Measurements from ENCODE around the gene FYB1. TPM values are rescaled to one million over a fixed set of nuclear protein-coding genes. Genes with fewer than 3 reads are reported as not detected.

FYB1 gene
- total and polyA plus RNA-seq, 2 of the 4 experiments (the other 2 are of a cell fraction): not detected

DNA sequence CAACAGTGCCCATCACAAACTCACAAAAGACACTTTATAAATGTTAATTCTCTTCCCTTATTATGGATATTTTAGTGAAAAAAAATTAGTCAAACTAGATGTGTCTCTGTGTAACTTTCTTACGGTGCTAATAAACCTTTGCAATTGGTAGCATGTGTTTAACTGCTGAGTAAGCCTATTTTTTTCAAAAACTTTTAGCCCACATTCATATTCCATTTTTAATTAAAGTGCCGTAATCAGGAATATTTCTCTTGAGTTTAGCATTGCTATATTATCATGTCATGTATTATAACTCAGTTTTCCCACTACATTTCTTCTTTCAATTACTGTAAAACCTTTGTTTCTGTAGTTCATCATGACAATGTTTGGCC lies 51.4 kb downstream of the FYB1 start:
- DNase-seq: no peak
- Histone ChIP-seq H4K91ac (ENCODE audit: insufficient read depth, low read depth, low read length) (no peak overlapping the region), H3K79me1 (ENCODE audit: low read depth in 1 of 2, low read length in 2 of 2) (no peaks in the 10 kb centered on the region), H3K4me1 (ENCODE audit: control insufficient read depth, insufficient read depth, low read length) (no peaks in the 10 kb centered on the region; the same call in 1 of the 2 replicates), H3K56ac (ENCODE audit: extremely low read depth, insufficient read depth, low read length) (no peak overlapping the region), H3K14ac (replicated peaks; ENCODE audit: low read depth, low read length) (no peak overlapping the region; the same call in 1 of the 2 replicates), H3K9me3 (ENCODE audit: control insufficient read depth, insufficient read depth, low read length) (no peaks in the 10 kb centered on the region), H3K23ac (ENCODE audit: low read depth, low read length) (no peak overlapping the region), H3K36me3 (ENCODE audit: control insufficient read depth, insufficient read depth, low read length) (no peaks in the 10 kb centered on the region), H3K27me3 (ENCODE audit: control insufficient read depth, insufficient read depth, low read length) (no peaks in the 10 kb centered on the region), H3K9me1 (ENCODE audit: insufficient read depth, low read length) (peaks cover 3% of the 10 kb centered on the region; the same call in 1 of the 2 replicates), H3K18ac (ENCODE audit: low read depth, low read length) (no peak overlapping the region), H2BK15ac (ENCODE audit: low read depth, low read length) (no peak overlapping the region), H4K5ac (ENCODE audit: low read depth, low read length) (no peak overlapping the region), H2AK5ac (ENCODE audit: low read depth, low read length) (no peak overlapping the region), H2BK120ac (ENCODE audit: low read depth, low read length) (no peak overlapping the region), H4K8ac (ENCODE audit: low read depth in 2 of 2, low read length in 2 of 2) (no peak overlapping the region), H3K27ac (ENCODE audit: insufficient read depth, low read length) (no peak overlapping the region), H3K9ac (ENCODE audit: low read depth, low read length) (no peak overlapping the region), H2BK5ac (ENCODE audit: low read depth, low read length, poor library complexity, severe bottlenecking) (no peak overlapping the region), H3K4ac (ENCODE audit: low read depth, low read length) (no peak overlapping the region), H3K4me2 (ENCODE audit: low read depth, low read length) (no peak overlapping the region), H2AK9ac (replicated peaks; ENCODE audit: low read depth, low read length, poor library complexity) (no peak overlapping the region), H2BK20ac (ENCODE audit: low read depth, low read length) (no peak overlapping the region), H2AFZ (replicated peaks; ENCODE audit: low read length, poor library complexity) (no peak overlapping the region), H3K4me3 (ENCODE audit: insufficient read depth, low read depth, low read length) (no peak overlapping the region), H4K20me1 (ENCODE audit: insufficient read depth, low read length) (no peaks in the 10 kb centered on the region)
- BruUV-seq (replicated peaks): no TSS peak
- ChIA-PET POLR2A (ENCODE audit: unreplicated experiment) (no interaction called here), CTCF (no interaction called here)
- in situ Hi-C loops (cut with MboI; ENCODE audit: low sequenced_read_pairs) (no loop called here), dilution Hi-C loops (cut with HindIII; ENCODE audit: low sequenced_read_pairs, unreplicated experiment) (no loop called here), intact Hi-C loops (cut with micrococcal nuclease) (no loop called here)
- TF ChIP-seq POLR2A (IDR thresholded peaks at IDR 0.05; ENCODE audit: low read depth, low read length) (no peak), MAFK (IDR thresholded peaks at IDR 0.05; ENCODE audit: low read depth, low read length) (peak; percentile 92)
- no CpG with 5 or more reads among the region's 2 CpGs for WGBS, 2 experiments (ENCODE audit: extremely low coverage in 2 of 2, insufficient read length in 1 of 2)
- ATAC-seq (ENCODE audit: low read depth): no peak
